Thymus (tissue), 11 donors: ENCODE data around the gene EQTN. TPM values are rescaled to one million over a fixed set of nuclear protein-coding genes. Genes with fewer than 3 reads are reported as not detected.
A peak's percentile ranks its signal among the peaks of the same experiment; 100 is the strongest.

Experiments used
- DNase-seq, 9 donors: peaks; one replicate each; pipeline ENCODE4 v3.0.0-alpha.2; 2013; ENCODE audit warnings: low spot score in 9 of 9, low read depth in 6 of 9, missing footprints in 1 of 9
- H3K27ac ChIP-seq, 2 donors: one replicate each; pipeline ENCODE4 v1.5.1; 2013; ENCODE audit warnings: control low read depth in 1 of 2, low read depth in 1 of 2, low read length in 1 of 2, mild to moderate bottlenecking in 1 of 2, moderate library complexity in 1 of 2
- H3K27me3 ChIP-seq, 2 donors: one replicate each; pipeline ENCODE4 v1.5.1; 2013; ENCODE audit warnings: low read length in 1 of 2; ENCODE audit not compliant: control insufficient read depth in 2 of 2, insufficient read depth in 1 of 2
- H3K36me3 ChIP-seq, 2 donors: one replicate each; pipeline ENCODE4 v1.5.1; 2013; ENCODE audit warnings: low read length in 1 of 2, mild to moderate bottlenecking in 1 of 2, moderate library complexity in 1 of 2; ENCODE audit not compliant: control insufficient read depth in 2 of 2, insufficient read depth in 2 of 2
- H3K4me1 ChIP-seq, 2 donors: one replicate each; pipeline ENCODE4 v1.5.1; 2013; ENCODE audit warnings: low read length in 2 of 2; ENCODE audit not compliant: control insufficient read depth in 2 of 2, insufficient read depth in 2 of 2
- H3K4me3 ChIP-seq, 2 donors: one replicate each; pipeline ENCODE4 v1.5.1; 2013; ENCODE audit warnings: low read length in 2 of 2, control low read depth in 1 of 2, mild to moderate bottlenecking in 1 of 2
- H3K9me3 ChIP-seq, 2 donors: one replicate each; pipeline ENCODE4 v1.5.1; 2013; ENCODE audit warnings: low read length in 1 of 2, mild to moderate bottlenecking in 1 of 2; ENCODE audit not compliant: control insufficient read depth in 2 of 2, insufficient read depth in 1 of 2
- whole genome bisulfite sequencing: extraction: QIAGEN DNeasy Blood & Tissue Kit; methylation state at CpG from one replicate; pipeline ENCODE4 v1.1.7; 2013; 5-methylcytosine and 5-hydroxymethylcytosine counted together
- polyA plus RNA-seq: library from polyadenylated mRNA; stranded (reverse); fragments of 200-250 nt; gene quantifications from one replicate; pipeline ENCODE4 v1.2.3, GENCODE V29; 2013
- total RNA-seq: library from RNA; stranded (reverse); fragments of 120-200 nt; gene quantifications from one replicate; pipeline ENCODE4 v1.2.4, GENCODE V29; 2013
- donor health status: healthy.

EQTN gene
- total and polyA plus RNA-seq, 2 donors, result 0.05 to 0.21 TPM

DNA sequence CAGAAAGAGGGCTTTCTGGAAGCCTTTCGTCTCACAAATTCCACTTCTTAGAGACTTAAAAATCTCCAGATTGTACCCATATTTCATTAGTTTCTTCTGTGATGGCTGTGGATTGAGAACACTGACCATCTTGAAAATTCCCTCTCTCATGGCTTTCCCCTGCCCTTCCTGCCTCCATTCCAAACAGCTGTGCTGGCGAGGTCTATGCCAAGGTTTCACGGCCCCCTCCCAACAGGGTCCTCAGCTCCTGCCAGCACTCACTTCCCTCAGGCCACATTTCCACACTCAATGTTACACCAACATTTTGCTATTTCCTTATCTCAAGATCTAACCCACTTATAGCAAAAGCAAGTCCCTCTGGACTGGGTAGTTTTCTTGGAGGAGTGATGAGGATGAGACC is 40.3 kb upstream of the EQTN start:
- no peak for DNase-seq
- H3K4me3 ChIP-seq, result no peak overlapping the region
- H3K4me1 ChIP-seq, result peaks cover 0 to 22% of the 10 kb centered on the region in 2 donors
- no peaks in the 10 kb centered on the region for H3K36me3 ChIP-seq
- no peaks in the 10 kb centered on the region for H3K9me3 ChIP-seq
- H3K27ac ChIP-seq, result no peak overlapping the region
- WGBS, result 91% methylated on average over 3 of the region's 3 CpGs
- no peaks in the 10 kb centered on the region for H3K27me3 ChIP-seq

DNA sequence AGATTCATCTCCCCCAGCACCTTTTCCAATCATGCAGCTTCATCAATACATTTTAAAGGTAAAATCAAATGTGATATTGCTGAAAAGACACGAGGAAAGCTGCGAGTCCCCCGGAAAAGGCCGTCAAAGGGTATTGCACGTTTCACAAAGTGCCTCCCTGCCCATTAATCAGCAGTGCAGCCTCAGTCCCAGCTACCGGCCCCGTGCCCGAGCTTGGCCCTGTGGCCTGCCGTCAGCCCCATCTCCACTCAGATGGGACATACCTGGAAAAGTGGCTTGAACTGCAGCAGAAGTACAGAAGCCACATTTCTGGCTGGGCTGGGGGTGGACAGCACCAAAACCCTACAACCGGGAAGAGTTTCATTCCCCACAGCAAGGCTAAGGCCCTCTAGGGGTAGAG is 39.9 kb upstream of the EQTN start:
- WGBS, result 96% methylated on average over 10 of the region's 10 CpGs
- Histone ChIP-seq H3K36me3 (no peaks in the 10 kb centered on the region), H3K27me3 (no peaks in the 10 kb centered on the region), H3K4me1 (peaks cover 0 to 22% of the 10 kb centered on the region in 2 donors), H3K4me3 (no peak overlapping the region), H3K27ac (no peak overlapping the region), H3K9me3 (no peaks in the 10 kb centered on the region)
- no peak for DNase-seq

GRCh38 chr9:27336126-27336525 is 39.2 kb upstream of the EQTN start:
- Histone ChIP-seq H3K36me3 (no peaks in the 10 kb centered on the region), H3K27me3 (no peaks in the 10 kb centered on the region), H3K4me1 (peaks cover 0 to 22% of the 10 kb centered on the region in 2 donors), H3K9me3 (no peaks in the 10 kb centered on the region), H3K4me3 (no peak overlapping the region), H3K27ac (no peak overlapping the region)
- WGBS, result 95% methylated on average over 1 of the region's 1 CpG
- DNase-seq, result no peak

GRCh38 chr9:27335075-27335474 is 38.1 kb upstream of the EQTN start:
- Histone ChIP-seq H3K27me3 (no peaks in the 10 kb centered on the region), H3K36me3 (no peaks in the 10 kb centered on the region), H3K27ac (no peak overlapping the region), H3K4me1 (peaks cover 0 to 19% of the 10 kb centered on the region in 2 donors), H3K4me3 (no peak overlapping the region), H3K9me3 (no peaks in the 10 kb centered on the region)
- no peak for DNase-seq
- WGBS, result 89% methylated on average over 6 of the region's 6 CpGs

DNA sequence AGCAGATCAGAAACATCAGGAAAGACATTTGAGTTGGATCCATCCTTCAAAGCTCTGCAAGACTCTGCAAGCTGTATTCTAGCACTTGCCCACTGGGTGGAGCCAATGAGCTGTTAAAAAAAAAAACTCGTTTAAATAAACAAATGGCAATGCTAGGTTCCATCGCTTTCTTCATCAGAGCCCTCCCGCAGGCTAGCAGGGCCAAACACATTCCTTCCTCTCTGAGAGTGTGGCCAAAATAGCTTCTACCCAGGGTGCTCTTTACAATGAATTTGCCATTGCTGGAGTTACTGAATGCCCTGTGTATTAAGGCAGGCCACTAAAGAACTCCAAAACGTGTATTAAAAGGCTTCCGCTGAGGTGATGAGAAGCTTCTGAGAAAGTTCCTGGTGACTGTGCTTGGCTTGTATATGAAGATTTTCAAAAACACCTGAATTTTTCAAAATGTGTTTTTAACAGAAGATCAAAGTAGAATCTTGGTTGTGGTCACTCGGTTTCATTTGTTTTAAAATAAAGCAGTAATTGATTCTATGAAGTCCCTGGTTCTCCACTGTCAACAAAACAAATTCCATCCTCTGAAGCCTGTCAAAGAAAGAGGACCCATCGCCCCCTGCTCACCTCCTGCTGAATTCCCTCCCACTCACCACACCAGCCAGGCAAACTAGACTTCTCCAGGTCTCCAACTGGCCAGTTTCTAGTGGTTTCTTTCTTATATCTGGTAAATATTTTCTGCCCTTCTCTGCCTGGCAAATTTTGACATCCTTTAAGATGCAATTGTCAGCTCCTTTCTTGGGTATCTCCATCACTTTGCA is 36.5 kb upstream of the EQTN start:
- 49% methylated on average over 7 of the region's 7 CpGs for WGBS
- peak; percentile 30 to 84 (median 61) for DNase-seq
- H3K4me3 ChIP-seq, result no peak overlapping the region
- H3K4me1 ChIP-seq, result peaks cover 0 to 16% of the 10 kb centered on the region in 2 donors
- no peaks in the 10 kb centered on the region for H3K9me3 ChIP-seq
- H3K27me3 ChIP-seq, result no peaks in the 10 kb centered on the region
- no peaks in the 10 kb centered on the region for H3K36me3 ChIP-seq
- H3K27ac ChIP-seq, result no peak overlapping the region

- Histone ChIP-seq H3K36me3 (no peaks in the 10 kb centered on the region), H3K9me3 (no peaks in the 10 kb centered on the region), H3K4me1 (peaks cover 0 to 2% of the 10 kb centered on the region in 2 donors), H3K27ac (no peak overlapping the region), H3K27me3 (no peaks in the 10 kb centered on the region), H3K4me3 (no peak overlapping the region)
- no peak for DNase-seq
- WGBS, result 96% methylated on average over 4 of the region's 4 CpGs
These were observed 34.4 kb upstream of the EQTN start for GRCh38 chr9:27331393-27331792.

DNA sequence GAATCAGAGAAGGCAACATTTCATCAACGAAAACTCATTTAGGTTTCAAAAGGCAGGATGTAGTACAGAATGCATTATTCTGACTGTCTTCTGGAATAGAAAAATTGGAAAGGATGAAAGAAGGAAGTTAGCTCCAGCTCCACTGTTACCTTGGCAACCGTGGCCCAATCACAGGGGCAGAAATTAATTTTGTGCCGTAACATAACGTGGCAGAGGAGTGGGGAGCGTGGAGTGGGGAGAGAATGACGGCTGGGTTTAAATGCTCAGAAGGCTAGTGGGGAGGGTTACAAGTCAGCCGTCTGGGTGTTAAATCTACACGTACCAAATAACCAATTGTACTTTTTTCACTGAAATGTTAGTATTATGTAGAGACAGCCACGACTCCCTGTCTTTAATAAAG is 32.3 kb upstream of the EQTN start:
- H3K4me1 ChIP-seq, result peaks cover 0 to 2% of the 10 kb centered on the region in 2 donors
- H3K4me3 ChIP-seq, result no peak overlapping the region
- no peak overlapping the region for H3K27ac ChIP-seq
- DNase-seq, result no peak
- H3K36me3 ChIP-seq, result no peaks in the 10 kb centered on the region
- no peaks in the 10 kb centered on the region for H3K27me3 ChIP-seq
- whole genome bisulfite sequencing, result 91% methylated on average over 9 of the region's 9 CpGs
- no peaks in the 10 kb centered on the region for H3K9me3 ChIP-seq

DNA sequence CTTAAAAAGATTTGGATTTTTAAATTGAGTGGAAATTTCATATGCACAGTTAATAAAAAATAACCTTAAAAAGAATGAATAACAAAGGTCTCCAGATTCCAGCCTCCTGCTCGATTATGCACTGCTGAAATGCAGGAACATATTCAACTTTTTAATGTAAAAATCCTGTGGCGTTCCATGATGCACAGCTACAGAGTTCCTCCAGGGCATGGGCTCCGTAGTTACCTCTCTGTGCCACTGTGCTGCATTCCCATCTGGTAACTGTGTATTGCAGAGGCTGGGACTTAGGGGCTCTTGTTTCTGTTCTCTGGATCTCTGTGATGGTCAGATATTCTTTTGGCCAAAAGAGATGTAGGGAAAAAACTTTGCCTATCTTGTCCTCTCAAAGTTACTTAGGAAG is 31.5 kb upstream of the EQTN start:
- Histone ChIP-seq H3K27me3 (no peaks in the 10 kb centered on the region), H3K4me1 (peaks cover 0 to 2% of the 10 kb centered on the region in 2 donors), H3K9me3 (no peaks in the 10 kb centered on the region), H3K36me3 (no peaks in the 10 kb centered on the region), H3K4me3 (no peak overlapping the region), H3K27ac (no peak overlapping the region)
- WGBS, result 94% methylated on average over 3 of the region's 3 CpGs
- DNase-seq, result no peak

- Histone ChIP-seq H3K4me3 (no peak overlapping the region), H3K4me1 (no peaks in the 10 kb centered on the region), H3K27me3 (no peaks in the 10 kb centered on the region), H3K9me3 (no peaks in the 10 kb centered on the region), H3K27ac (no peak overlapping the region), H3K36me3 (no peaks in the 10 kb centered on the region)
- DNase-seq, result no peak
- 97% methylated on average over 2 of the region's 2 CpGs for WGBS
These were observed 14.2 kb upstream of the EQTN start for GRCh38 chr9:27311184-27311583.
